ENCODE data around the gene SERPINB1. TPM values are rescaled to one million over a fixed set of nuclear protein-coding genes. Genes with fewer than 3 reads are reported as not detected.

Gene SERPINB1
- total and polyA plus RNA-seq, 3 donors from 2014 or later, result 15.0 to 19.6 (median 19.4) TPM

DNA sequence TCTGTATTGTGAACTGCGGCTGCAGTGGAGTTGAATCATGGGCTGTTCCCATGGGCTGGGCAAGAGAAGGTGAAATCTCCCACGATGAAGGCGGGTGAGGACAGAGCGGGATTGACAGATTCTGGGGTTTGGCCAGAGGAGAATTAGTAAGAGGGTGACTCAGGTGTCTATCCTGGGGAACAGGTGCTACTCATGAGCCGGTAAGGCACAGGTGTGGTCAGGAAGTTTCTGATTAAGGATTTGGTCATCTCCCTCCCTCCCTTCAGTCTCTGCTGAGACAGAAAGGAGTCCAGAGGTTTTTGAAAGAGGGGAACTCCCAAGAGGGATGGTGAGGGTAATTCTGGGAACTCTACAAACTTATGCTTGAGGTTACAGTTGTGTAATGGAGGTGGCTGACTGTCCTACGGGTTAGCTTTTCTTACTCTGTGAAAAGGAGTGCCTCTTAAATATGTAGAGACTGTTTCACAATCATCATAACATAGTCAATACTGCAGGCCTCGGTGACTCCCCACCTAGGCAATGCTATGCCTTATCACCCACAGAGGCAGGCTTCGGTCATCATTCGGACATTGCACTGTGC is 31.5 kb downstream of the SERPINB1 start:
- 87 to 93% methylated on average over 9 of the region's 9 CpGs for WGBS, 2 donors
- no peaks in the 10 kb centered on the region for H3K27me3 ChIP-seq
- no peaks in the 10 kb centered on the region for H3K4me1 ChIP-seq
- no peaks in the 10 kb centered on the region for H3K9me3 ChIP-seq
- intact Hi-C loops (cut with DNase I; ENCODE audit: low total_unique reads), result no loop called here
- no peak for TF ChIP-seq POLR2A (IDR thresholded peaks at IDR 0.05)
- TF ChIP-seq, protein P1, sequence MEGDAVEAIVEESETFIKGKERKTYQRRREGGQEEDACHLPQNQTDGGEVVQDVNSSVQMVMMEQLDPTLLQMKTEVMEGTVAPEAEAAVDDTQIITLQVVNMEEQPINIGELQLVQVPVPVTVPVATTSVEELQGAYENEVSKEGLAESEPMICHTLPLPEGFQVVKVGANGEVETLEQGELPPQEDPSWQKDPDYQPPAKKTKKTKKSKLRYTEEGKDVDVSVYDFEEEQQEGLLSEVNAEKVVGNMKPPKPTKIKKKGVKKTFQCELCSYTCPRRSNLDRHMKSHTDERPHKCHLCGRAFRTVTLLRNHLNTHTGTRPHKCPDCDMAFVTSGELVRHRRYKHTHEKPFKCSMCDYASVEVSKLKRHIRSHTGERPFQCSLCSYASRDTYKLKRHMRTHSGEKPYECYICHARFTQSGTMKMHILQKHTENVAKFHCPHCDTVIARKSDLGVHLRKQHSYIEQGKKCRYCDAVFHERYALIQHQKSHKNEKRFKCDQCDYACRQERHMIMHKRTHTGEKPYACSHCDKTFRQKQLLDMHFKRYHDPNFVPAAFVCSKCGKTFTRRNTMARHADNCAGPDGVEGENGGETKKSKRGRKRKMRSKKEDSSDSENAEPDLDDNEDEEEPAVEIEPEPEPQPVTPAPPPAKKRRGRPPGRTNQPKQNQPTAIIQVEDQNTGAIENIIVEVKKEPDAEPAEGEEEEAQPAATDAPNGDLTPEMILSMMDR (IDR thresholded peaks at IDR 0.05), result no peak
- no peak for DNase-seq
- H3K27ac ChIP-seq, result no peak overlapping the region
- no peaks in the 10 kb centered on the region for H3K36me3 ChIP-seq (ENCODE audit: low read depth, missing control alignments)
- H3K4me3 ChIP-seq, result no peak overlapping the region

DNA sequence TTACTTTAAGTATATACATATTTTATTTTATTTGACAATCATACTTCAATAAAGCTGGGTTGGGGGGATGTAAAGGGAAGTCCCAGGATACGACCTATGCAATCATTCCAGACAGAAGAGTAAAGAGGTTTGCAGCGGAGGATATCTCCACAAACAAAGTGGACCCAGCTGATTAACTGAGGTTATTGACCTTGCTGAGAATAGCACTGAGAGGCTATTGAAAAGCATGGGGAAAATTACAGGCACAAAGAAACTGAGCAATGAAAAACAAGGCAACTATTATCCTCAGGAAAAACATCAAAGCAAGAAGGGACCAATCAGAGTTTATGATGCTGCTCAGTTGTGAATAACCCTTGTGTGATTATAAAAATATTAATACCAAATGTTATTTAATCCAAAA is 32.6 kb downstream of the SERPINB1 start:
- H3K27me3 ChIP-seq, result no peaks in the 10 kb centered on the region
- intact Hi-C loops (cut with DNase I; ENCODE audit: low total_unique reads), result no loop called here
- no peaks in the 10 kb centered on the region for H3K4me1 ChIP-seq
- H3K9me3 ChIP-seq, result no peaks in the 10 kb centered on the region
- 82 to 86% methylated on average over 2 of the region's 2 CpGs for whole genome bisulfite sequencing, 2 donors
- H3K4me3 ChIP-seq, result no peak overlapping the region
- no peak overlapping the region for H3K27ac ChIP-seq
- no peak for TF ChIP-seq POLR2A (IDR thresholded peaks at IDR 0.05)
- TF ChIP-seq, protein P1 (IDR thresholded peaks at IDR 0.05), result no peak
- no peak for DNase-seq
- H3K36me3 ChIP-seq (ENCODE audit: low read depth, missing control alignments), result no peaks in the 10 kb centered on the region

DNA sequence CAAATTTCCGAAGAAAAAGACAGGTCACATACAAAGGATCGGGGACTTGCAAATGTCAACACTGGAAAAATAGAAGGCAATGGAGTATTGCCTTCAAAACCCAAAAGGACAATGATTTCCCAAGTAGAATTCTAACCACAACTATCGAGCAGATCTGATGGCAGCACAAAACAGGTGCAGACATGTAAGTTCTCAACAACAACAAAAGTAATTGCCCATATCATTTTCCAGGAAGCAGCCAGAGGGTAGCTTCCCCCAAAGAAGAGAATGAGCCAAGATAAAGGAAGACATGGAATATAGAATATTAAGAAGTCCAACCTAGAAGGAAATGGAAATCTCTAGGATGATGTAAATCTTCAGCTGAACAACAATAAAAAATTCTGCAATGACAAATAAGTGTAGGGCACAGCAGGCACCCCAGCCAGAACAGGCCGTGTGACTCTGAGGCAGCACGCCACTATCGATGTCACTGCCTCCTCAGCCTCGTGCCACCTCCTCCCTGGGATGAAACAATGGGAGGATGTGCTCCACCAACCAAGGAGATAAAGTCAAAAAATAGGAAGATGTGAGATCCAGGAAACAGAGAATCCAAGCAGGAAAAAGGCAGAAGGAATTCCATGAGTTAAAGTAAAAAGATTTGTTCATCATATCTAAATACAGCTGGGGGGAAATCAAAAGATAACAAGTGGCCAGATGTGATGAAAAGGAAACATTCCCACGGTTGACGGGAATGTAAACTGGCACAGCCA is 34.1 kb downstream of the SERPINB1 start:
- no peak for TF ChIP-seq POLR2A (IDR thresholded peaks at IDR 0.05)
- TF ChIP-seq, protein P1 (IDR thresholded peaks at IDR 0.05), result no peak
- Histone ChIP-seq H3K27ac (no peak overlapping the region), H3K9me3 (no peaks in the 10 kb centered on the region), H3K36me3 (ENCODE audit: low read depth, missing control alignments) (no peaks in the 10 kb centered on the region), H3K4me3 (no peak overlapping the region), H3K27me3 (no peaks in the 10 kb centered on the region), H3K4me1 (no peaks in the 10 kb centered on the region)
- intact Hi-C loops (cut with DNase I; ENCODE audit: low total_unique reads), result no loop called here
- WGBS, 2 donors, result 68 to 73% methylated on average over 9 of the region's 9 CpGs
- no peak for DNase-seq

DNA sequence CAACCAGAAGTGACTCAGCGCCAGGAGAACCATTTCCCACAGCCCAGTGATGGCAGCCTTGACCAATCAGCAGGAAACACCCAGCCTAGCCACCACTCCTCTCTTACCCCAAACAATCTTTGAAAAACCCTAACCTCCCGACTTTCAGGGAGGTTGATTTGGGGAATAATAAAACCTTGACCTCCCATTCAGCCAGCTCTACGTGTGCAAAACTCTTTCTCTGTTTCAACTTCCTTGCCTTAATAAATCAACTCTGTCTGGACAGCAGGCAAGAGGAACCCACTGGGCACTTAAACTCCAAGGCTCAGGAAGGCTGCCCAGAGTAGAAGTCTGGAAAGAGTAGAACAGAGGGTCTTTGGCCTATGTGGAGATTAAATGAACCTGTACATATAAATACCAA is 35.0 kb downstream of the SERPINB1 start:
- no peaks in the 10 kb centered on the region for H3K9me3 ChIP-seq
- TF ChIP-seq POLR2A (IDR thresholded peaks at IDR 0.05), result no peak
- TF ChIP-seq, protein P1 (IDR thresholded peaks at IDR 0.05), result no peak
- H3K4me1 ChIP-seq, result no peaks in the 10 kb centered on the region
- no peaks in the 10 kb centered on the region for H3K36me3 ChIP-seq (ENCODE audit: low read depth, missing control alignments)
- 80 to 90% methylated on average over 3 of the region's 3 CpGs for WGBS, 2 donors
- intact Hi-C loops (cut with DNase I; ENCODE audit: low total_unique reads), result no loop called here
- no peak overlapping the region for H3K27ac ChIP-seq
- no peaks in the 10 kb centered on the region for H3K27me3 ChIP-seq
- no peak overlapping the region for H3K4me3 ChIP-seq
- no peak for DNase-seq

DNA sequence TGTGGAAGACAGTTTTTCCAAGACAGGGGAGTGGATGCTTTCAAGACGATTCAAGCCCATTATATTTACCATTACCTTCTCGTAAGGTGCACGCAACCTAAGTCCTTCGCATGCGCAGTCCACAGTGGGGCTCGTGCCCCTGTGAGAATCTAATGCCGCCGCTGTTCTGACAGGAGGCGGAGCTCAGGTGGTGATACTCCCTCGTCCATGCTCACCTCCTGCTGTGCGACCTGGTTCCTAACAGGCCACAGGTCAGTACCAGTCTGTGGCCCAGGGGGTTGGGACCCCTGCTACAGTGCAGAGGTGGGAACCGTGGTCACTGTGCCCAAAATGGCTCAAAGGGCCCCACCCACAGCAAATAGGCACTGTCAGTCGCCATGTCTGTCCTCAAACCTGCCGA is 36.6 kb downstream of the SERPINB1 start:
- Histone ChIP-seq H3K27me3 (no peaks in the 10 kb centered on the region), H3K36me3 (ENCODE audit: low read depth, missing control alignments) (no peaks in the 10 kb centered on the region), H3K27ac (no peak overlapping the region), H3K9me3 (no peaks in the 10 kb centered on the region), H3K4me1 (no peaks in the 10 kb centered on the region), H3K4me3 (no peak overlapping the region)
- WGBS, 2 donors, result 94 to 95% methylated on average over 13 to 14 of the region's 14 CpGs
- intact Hi-C loops (cut with DNase I; ENCODE audit: low total_unique reads), result no loop called here
- no peak for TF ChIP-seq POLR2A (IDR thresholded peaks at IDR 0.05)
- TF ChIP-seq, protein P1 (IDR thresholded peaks at IDR 0.05), result no peak
- no peak for DNase-seq

Data from testis (tissue), 3 donors.